ENCODE results near the gene CCDC196. TPM values are rescaled to one million over a fixed set of nuclear protein-coding genes. Genes with fewer than 3 reads are reported as not detected.
"Not testable (repeated sequence)": the region's sequence is repeated elsewhere in the genome, so short reads cannot be mapped to it uniquely, and the experiment has no call there.

Gene CCDC196
- total RNA-seq, 1 donor from 2014 or later = not detected

- peak; percentile 75 to 84 for DNase-seq (ENCODE audit: low read depth in 2 of 2)
Measured at GRCh38 chr14:66495218-66496098, 9.3 kb downstream of the CCDC196 start.

GRCh38 chr14:66496188-66496807, 10.1 kb downstream of the CCDC196 start:
- no peak for DNase-seq (ENCODE audit: low read depth in 2 of 2)

- no peak for DNase-seq (ENCODE audit: low read depth in 2 of 2)
Measured at GRCh38 chr14:66496911-66497310, 10.7 kb downstream of the CCDC196 start.

DNA sequence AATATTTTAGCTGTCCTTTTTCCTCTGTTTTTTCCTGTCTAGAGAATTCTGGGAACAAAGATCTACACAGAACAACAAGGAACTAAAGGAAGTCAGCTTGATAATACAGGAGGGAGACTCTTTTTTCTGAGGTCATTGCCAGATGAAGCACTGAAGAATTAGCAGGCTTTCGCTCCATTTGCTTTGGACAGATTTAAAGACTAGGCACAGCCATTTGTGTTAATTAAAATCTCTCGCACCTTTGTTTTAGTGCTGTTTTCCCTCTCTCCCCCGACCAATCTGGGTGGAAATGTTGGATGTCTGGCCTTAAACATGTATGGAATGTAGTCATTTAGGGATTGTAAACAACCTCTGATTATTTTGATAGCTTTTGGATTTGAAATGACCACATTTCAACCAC, 12.1 kb downstream of the CCDC196 start:
- DNase-seq (ENCODE audit: low read depth in 2 of 2) = no peak

- no peak for DNase-seq (ENCODE audit: low read depth in 2 of 2)
Measured at GRCh38 chr14:66501592-66501991, 15.4 kb downstream of the CCDC196 start.

DNA sequence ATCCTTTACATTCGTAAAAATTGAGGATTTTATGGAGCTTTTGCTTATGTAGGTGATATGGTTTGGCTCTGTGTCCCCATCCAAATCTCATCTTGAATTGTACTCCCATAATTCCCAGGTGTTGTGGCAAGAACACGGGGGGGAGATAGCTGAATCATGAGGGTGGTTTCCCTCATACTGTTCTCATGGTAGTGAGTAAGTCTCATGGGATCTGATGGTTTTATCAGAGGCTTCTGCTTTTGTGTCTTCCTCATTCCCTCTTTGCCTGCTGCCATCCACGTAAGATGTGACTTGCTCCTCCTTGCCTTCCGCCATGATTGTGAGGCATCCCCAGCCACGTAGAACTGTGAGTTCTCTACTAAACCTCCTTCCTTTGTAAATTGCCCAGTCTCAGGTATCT, 16.7 kb downstream of the CCDC196 start:
- not testable (repeated sequence) for DNase-seq (ENCODE audit: low read depth in 2 of 2)

GRCh38 chr14:66503532-66503931, 17.4 kb downstream of the CCDC196 start:
- DNase-seq (ENCODE audit: low read depth in 2 of 2) = peak in 1 of 2 donors; percentile 60

- no peak for DNase-seq (ENCODE audit: low read depth in 2 of 2)
Measured at GRCh38 chr14:66507181-66507721, 21.1 kb downstream of the CCDC196 start.

DNA sequence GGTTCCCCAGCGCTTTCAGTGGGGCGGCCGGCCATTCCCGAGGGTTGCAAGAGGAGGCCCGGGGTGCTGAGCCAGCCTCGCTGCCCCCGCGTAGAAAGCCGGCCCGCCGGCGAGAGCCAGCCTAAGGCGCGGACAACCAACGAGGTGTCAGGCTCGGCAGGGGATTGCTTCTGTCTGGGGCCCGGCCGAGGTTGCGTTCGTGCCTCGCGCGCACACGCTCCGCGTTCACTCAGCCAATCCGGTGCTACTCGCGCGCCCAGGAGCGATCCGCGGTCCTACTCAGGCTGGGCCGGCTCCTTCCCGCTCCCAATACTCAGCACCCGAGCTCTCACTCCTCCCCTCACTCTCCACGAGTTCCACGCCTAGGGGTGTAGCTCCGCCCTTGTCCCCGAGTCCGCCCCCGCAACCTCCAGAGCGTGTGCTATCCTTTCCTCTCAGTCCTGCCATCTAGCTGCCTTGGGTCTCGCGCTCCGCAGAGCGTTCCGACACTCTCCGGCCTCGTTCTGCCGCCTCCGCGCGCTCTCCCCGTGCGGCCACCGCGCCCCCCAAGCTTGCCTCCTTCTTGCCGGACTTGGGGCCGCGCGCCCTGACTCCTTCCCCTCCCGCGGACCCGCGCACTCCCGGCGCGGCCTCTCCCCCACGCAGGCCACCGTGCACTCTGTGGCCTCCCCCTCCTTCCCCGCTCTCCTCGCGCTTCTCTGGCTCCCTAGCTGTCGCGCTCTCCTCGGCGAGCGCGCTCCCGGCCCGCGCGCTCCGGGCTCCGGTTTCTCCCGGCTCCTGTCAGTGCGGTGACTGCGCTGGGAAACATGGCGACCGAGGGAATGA, 21.8 kb downstream of the CCDC196 start, which contains the start of gene GPHN:
Gene GPHN (plus strand): TSS at position 426 of the 825 bp plus-strand sequence.
- DNase-seq (ENCODE audit: low read depth in 2 of 2) = peak; percentile 98

- no peak for DNase-seq (ENCODE audit: low read depth in 2 of 2)
Measured at GRCh38 chr14:66508547-66508845, 22.3 kb downstream of the CCDC196 start.

DNA sequence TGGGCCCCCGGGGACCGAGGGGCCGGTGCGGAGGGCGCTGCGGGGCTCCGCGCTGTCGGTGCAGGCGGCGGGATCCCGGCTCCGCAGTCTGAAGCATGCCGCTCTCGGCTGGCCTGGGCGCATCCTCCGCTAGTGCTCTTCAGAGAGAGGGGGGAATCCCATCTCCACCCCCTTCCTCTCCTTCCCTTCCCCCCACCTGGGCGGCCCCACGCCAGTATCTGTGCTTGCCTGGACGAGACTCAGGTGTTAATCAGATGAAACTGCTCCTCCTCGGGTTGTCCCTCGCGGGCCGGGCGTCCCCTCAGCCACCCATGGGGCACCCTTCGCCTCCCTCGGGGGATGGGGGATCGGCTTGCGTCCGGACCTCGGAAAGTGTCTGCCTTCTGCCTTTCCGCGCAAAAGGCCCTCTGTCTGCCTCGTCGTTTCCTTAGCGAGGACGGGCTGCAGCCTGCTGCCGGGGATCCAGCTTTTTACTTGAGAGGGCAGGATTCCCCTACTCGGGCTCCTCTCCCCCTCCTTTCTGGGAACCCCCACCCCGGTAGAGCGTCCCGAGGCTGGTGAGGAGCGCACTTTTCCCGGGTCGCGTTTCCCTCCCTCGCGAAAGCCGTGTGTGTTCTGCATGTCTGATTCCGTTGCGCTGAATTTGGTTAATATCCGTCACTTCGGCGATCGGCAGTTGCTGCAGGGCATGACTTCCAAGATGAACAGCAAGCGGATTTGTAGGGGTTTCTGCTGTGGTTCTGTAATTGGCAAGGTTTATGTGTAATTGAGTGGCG, 22.9 kb downstream of the CCDC196 start:
- DNase-seq (ENCODE audit: low read depth in 2 of 2) = peak; percentile 29 to 36

- peak in 1 of 2 donors; percentile 7 for DNase-seq (ENCODE audit: low read depth in 2 of 2)
Measured at GRCh38 chr14:66509874-66510273, 23.7 kb downstream of the CCDC196 start.

GRCh38 chr14:66511849-66512248, 25.7 kb downstream of the CCDC196 start:
- DNase-seq (ENCODE audit: low read depth in 2 of 2) = no peak

DNA sequence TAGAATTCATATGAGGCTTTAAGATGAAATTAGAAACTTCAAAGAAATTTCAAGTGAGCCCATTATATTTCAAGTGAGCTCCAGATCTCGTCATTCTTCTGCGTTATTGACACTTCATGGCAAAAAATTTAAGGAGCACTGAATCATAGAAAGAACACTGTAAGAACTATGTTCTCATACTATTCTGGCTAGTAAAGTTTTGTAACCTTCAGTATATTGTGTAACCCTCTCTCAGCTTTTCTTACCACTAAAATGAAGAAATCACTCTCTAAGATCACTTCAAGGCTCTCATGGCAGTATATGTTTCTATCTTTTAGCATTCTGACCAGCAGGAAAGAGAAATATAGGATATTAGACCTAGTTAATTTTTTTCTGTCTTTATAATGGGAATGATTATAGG, 28.0 kb downstream of the CCDC196 start:
- no peak for DNase-seq (ENCODE audit: low read depth in 2 of 2)

DNA sequence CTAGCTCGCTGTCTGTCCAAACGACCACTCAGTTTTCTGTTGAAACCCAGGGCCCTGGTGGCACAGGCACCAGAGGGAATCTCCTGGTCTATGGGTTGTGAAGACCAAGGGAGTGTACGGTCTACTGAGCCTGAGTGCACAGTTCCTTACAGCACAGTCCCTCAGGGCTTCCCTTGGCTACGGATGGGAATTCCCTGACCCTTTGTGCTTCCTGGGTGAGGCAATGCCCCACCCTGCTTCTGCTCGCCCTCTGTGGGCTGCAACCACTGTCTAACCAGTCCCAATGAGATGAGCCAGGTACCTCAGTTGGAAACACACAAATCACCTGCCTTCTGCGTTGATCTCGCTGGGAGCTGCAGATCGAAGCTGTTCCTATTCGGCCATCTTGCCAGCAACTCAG, 44.4 kb downstream of the CCDC196 start:
- DNase-seq (ENCODE audit: low read depth in 2 of 2) = no peak

DNA sequence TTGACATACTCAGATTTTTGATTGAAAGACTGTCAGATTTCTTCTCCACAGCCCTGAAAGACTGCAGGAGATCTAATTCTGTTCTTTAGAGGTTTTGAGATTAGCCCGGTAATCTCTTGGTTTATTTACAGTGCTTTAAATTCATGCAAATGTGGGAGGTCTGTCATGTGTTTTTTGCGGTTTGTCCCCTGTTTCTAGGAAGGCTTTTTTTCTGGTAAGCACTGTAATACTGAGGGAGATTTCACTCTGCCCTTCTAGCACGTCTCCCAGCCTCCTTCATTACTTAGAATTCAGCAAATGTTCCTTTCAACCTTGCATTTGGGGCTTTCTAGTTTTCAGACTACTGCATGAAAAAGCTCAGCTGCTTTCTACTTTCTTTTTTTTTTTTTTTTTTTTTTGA, 52.9 kb downstream of the CCDC196 start:
- no peak for DNase-seq (ENCODE audit: low read depth in 2 of 2)

DNA sequence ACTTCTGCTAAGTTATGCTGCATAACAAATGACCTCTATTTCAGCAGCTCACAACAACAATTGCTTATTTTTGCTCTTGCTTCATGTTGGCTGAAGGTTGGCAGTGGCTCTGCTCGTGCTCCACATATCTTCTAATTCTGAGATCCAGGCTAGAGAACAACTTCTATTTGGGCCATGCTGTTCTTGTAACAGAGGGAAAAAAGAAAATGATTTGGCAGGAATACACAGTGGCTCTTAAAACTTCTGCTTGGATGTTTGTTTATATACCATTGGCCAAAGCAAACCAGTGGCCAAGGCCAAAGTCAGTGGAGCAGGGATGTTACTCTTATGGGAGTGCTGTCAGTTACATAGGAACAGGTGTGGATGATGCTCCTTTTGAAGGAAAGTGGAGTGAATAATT, 53.9 kb downstream of the CCDC196 start:
- DNase-seq (ENCODE audit: low read depth in 2 of 2) = no peak

- no peak for DNase-seq (ENCODE audit: low read depth in 2 of 2)
Measured at GRCh38 chr14:66541627-66542026, 55.5 kb downstream of the CCDC196 start.

DNA sequence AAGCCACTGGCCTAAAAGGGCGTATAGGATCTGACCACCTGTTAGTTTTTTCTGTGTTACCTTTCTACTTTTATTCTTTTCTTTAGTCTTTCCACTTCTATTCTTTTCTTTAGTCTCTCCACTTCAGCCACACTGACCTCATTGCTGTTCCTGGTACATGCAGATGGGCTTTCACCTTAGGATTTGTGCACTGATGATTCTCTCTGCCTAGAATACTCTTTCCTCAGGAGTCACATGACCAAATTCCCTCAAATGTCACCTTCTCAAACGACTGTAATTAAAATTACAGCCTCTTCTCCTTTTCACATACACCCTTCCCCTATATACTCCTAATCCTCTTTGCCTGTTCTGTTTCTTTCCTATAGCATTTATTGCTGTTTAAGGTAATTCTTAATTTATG, 57.8 kb downstream of the CCDC196 start:
- no peak for DNase-seq (ENCODE audit: low read depth in 2 of 2)

GRCh38 chr14:66545191-66545590, 59.0 kb downstream of the CCDC196 start:
- DNase-seq (ENCODE audit: low read depth in 2 of 2) = not testable (repeated sequence)

GRCh38 chr14:66545751-66546150, 59.6 kb downstream of the CCDC196 start:
- not testable (repeated sequence) for DNase-seq (ENCODE audit: low read depth in 2 of 2)
